Astrocyte of the spinal cord (primary cell): Measurements from ENCODE around the gene GOLM1.
"Not testable (repeated sequence)": the region's sequence is repeated elsewhere in the genome, so short reads cannot be mapped to it uniquely, and the experiment has no call there.

ENCODE experiments used
- DNase-seq: peaks from one replicate; pipeline ENCODE4 v3.0.0; 2011; ENCODE audit warnings: low read depth, low spot score
- H3K4me3 ChIP-seq: 2 replicates; pipeline ENCODE4 v1.5.1; 2011; ENCODE audit warnings: low read depth, mild to moderate bottlenecking, low read length, moderate library complexity
- in situ Hi-C: cut with HindIII; loops from 2 replicates; pipeline ENCODE4 v1.10.0; 2017; ENCODE audit warnings: low sequenced_read_pairs
- TF ChIP-seq, protein P1 (sequence below): IDR thresholded peaks from 2 replicates; pipeline ENCODE4 v1.5.1; 2012; ENCODE audit warnings: low read depth, mild to moderate bottlenecking, low read length, inconsistent platforms

GOLM1 gene, protein sequence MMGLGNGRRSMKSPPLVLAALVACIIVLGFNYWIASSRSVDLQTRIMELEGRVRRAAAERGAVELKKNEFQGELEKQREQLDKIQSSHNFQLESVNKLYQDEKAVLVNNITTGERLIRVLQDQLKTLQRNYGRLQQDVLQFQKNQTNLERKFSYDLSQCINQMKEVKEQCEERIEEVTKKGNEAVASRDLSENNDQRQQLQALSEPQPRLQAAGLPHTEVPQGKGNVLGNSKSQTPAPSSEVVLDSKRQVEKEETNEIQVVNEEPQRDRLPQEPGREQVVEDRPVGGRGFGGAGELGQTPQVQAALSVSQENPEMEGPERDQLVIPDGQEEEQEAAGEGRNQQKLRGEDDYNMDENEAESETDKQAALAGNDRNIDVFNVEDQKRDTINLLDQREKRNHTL

DNA sequence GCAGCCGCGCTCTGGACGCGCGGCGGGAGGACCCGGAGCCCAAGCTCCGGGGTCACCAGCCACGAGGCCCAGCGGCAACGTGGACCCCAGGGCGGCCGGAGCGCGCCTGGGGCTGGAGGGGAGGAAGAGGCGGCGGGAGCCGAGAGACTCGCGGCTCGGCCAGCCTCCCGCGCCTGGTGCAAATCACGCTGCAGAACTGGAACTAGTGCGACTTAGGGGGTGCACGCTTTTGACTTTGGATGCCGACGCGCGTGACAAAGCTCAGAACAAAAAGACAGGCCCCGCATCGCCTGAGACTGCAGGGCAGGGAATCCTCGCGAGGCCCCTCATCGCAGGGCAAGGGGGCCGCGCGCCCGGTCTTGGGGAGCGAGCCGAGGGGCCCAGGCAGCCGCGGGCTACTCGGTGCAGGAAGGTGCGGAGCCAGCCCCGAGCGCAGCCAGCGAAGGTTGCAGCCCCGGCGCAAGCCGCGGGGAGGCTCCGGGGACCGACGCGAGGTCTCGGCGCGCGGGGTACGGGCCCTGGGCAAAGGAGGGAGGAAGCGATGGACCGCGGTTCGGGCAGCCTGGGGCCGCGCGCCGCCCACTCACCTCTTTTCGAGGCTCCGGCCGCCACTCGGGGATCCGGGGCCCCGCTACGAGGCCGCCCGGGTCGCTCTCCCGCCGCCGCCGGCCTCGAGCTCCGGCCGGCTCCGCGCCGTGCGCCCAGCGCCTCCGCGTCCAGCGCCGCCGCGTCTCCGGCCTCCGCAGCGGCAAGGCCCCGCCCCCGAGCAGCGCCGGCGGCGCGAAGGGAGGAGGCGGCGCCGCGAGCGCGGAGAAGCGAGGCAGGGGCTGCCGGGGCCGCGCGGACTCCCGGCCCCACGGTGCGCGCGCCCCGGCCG is at the start of gene GOLM1:
Gene GOLM1, minus strand, starts transcription at position 735 of the 877 bp plus-strand sequence. CDS start 20,238 bp downstream, outside the sequence.
- peak; percentile 49 for DNase-seq
- TF ChIP-seq, protein P1, sequence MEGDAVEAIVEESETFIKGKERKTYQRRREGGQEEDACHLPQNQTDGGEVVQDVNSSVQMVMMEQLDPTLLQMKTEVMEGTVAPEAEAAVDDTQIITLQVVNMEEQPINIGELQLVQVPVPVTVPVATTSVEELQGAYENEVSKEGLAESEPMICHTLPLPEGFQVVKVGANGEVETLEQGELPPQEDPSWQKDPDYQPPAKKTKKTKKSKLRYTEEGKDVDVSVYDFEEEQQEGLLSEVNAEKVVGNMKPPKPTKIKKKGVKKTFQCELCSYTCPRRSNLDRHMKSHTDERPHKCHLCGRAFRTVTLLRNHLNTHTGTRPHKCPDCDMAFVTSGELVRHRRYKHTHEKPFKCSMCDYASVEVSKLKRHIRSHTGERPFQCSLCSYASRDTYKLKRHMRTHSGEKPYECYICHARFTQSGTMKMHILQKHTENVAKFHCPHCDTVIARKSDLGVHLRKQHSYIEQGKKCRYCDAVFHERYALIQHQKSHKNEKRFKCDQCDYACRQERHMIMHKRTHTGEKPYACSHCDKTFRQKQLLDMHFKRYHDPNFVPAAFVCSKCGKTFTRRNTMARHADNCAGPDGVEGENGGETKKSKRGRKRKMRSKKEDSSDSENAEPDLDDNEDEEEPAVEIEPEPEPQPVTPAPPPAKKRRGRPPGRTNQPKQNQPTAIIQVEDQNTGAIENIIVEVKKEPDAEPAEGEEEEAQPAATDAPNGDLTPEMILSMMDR = peak; percentile 23
- in situ Hi-C loops = no loop called here
- H3K4me3 ChIP-seq = peak within 1 kb of the TSS; percentile 75

DNA sequence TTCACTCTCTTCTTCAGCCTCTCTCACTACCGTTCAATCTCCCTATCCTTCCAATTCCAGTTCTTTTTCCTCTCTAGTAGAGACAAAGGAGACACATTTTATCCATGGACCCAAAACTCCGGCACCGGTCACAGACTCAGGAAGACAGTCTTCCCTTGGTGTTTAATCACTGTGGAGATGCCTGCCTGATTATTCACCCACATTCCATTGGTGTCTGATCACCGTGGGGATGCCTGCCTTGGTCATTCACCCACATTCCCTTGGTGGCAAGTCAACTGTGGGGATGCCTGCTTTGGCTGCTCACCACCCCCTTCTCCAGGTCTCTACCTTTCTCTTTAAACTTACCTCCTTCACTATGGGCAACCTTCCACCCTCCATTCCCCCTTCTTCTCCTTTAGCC is 47.3 kb upstream of the GOLM1 start:
- H3K4me3 ChIP-seq, in situ Hi-C loops, DNase-seq: not testable (repeated sequence)

DNA sequence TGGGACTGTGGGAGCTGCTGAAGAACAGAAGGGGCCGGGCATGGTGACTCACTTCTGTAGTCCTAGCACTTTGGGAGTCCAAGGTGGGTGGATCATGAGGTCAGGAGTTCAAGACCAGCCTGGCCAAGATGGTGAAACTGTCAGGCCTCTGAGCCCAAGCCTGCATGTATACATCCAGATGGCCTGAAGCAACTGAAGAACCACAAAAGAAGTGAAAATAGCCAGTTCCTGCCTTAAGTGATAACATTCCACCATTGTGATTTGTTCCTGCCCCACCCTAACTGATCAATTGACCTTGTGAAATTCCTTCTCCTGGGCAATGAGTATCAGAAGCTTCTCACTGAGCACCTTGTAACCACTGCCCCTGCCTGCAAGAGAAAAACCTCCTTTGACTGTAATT is 46.6 kb upstream of the GOLM1 start:
- in situ Hi-C loops, DNase-seq, H3K4me3 ChIP-seq: not testable (repeated sequence)

DNA sequence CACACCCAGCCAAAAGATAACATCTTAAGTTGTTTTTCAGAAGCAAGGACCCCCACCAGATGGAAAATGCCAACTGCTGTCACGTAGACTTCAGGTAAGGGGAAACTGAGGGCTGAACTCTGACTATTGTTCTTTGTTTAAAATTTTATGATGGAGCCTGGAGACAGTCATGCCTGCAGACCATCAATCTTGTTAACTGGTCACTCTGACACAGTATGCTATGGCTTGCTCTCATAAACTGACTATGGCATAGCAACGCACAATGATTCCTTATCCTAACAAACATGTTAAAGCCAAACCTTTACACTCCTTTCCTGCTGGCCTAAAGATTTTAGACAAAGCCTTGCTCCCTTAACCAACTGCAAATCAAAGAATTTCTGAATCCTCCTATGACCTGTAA is 43.6 kb upstream of the GOLM1 start:
- in situ Hi-C loops = no loop called here
- TF ChIP-seq, protein P1 = no peak
- no peak overlapping the region for H3K4me3 ChIP-seq
- no peak for DNase-seq

DNA sequence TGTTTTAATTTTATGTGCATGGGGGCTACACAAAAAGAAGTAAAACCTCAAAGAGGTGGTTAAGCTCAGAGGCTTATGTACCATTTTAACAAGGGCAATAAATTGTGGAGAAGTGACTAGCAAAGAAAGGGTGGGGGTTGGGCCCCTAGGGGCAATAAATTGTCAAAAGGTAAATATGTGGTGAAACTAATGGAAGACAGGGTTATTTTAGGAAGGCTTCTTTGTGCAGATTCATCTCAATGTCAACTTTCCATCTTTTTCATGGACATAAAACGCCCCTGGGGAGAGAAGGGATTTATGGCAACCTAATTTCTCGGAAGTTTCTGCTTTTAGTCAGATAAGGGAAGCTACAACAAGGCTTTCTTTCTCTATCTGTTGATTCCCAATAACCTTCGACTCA is 42.5 kb upstream of the GOLM1 start:
- no peak overlapping the region for H3K4me3 ChIP-seq
- DNase-seq = no peak
- in situ Hi-C loops = no loop called here
- TF ChIP-seq, protein P1 = no peak

DNA sequence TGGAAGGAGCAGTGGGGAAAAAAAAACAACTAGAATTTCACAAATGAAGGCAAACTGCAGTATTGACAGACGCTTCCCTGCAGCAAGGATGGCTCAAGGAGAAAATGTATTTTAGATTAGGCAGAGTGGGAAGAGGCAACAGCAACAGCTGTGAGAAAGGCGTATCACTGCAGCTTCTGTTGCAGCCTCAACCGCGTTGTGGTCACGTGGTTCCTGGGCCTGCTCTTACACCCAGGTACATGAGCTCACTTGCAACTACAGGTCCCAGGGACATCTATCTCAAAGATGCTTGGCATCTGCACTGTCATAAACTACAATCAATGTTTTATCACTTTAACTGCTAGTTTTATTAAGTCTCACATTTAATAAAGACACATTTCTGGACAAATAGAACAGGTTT is 36.0 kb upstream of the GOLM1 start:
- TF ChIP-seq, protein P1 = no peak
- H3K4me3 ChIP-seq = no peak overlapping the region
- in situ Hi-C loops = no loop called here
- DNase-seq = no peak

DNA sequence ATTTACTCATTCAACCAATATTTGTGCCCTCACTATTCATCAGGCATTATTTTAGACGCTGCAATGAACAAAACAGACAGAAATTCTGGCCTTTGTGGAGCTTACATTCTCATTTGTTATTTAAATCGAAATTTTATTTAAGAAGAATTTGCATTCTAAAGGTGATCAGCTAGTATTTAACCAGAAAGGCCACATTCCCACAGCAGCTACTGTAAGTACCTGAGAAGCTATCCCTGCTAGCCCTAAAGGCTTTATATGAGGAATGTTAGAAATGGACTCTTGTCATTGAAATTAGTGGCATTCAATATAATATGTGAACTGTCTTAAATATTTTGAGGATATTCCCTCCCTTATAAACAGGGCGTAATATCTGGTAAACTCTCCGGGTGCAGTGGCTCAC is 35.0 kb upstream of the GOLM1 start:
- in situ Hi-C loops = no loop called here
- TF ChIP-seq, protein P1 = no peak
- no peak overlapping the region for H3K4me3 ChIP-seq
- DNase-seq = no peak
